Adrenal gland (tissue), 5 donors: ENCODE measurements around the gene FAM184B.

ENCODE experiments used
- CTCF ChIP-seq, 6 experiments: fragments of 450-650 bp in 4 of 6; fragments of 200-600 bp in 2 of 6; sonication (generic) in 1 of 6; IDR thresholded peaks; 1 replicate in 5 of 6; 2 replicates in 1 of 6; pipeline versions ENCODE4 v1.5.1 to v1.8.0; 2016 to 2021; ENCODE audit warnings: antibody characterized with exemption in 6 of 6, mild to moderate bottlenecking in 2 of 6, moderate library complexity in 1 of 6
- POLR2A ChIP-seq, 2 donors: fragments of 450-650 bp; IDR thresholded peaks; one replicate each; pipeline ENCODE4 v1.6.1; 2017; ENCODE audit warnings: antibody characterized with exemption in 2 of 2, mild to moderate bottlenecking in 2 of 2, moderate library complexity in 1 of 2
- donor health status: DM: no; HTN: no; CAD: no.

- no peak for TF ChIP-seq POLR2A (IDR thresholded peaks at IDR 0.05)
- TF ChIP-seq CTCF (IDR thresholded peaks at IDR 0.05) = no peak
Observed at GRCh38 chr4:17773135-17773698, 8.2 kb downstream of the FAM184B start.
